SJSA1 (cell line): ENCODE measurements around the gene ZNF341. TPM values are rescaled to one million over a fixed set of nuclear protein-coding genes. Genes with fewer than 3 reads are reported as not detected.
"Not testable (repeated sequence)": the region's sequence is repeated elsewhere in the genome, so short reads cannot be mapped to it uniquely, and the experiment has no call there.

Source experiments
- DNase-seq, 2 experiments: peaks; one replicate each; pipeline ENCODE4 v3.0.0-alpha.2; 2015 to 2020; ENCODE audit warnings: low spot score in 2 of 2, low read depth in 1 of 2
- H3K27ac ChIP-seq: fragments of 250-450 bp; sonication (Bioruptor Pico); 2 replicates; pipeline ENCODE4 v1.5.1; 2020; ENCODE audit warnings: mild to moderate bottlenecking, moderate library complexity
- H3K27me3 ChIP-seq: fragments of 250-450 bp; sonication (Bioruptor Pico); replicated peaks from 2 replicates; pipeline ENCODE4 v1.5.1; 2020; ENCODE audit warnings: mild to moderate bottlenecking, moderate library complexity
- H3K36me3 ChIP-seq: fragments of 250-450 bp; sonication (Bioruptor Pico); 2 replicates; pipeline ENCODE4 v1.5.1; 2020; ENCODE audit warnings: mild to moderate bottlenecking
- H3K4me1 ChIP-seq: fragments of 250-450 bp; sonication (Bioruptor Pico); replicated peaks from 2 replicates; pipeline ENCODE4 v1.6.1; 2021; ENCODE audit warnings: mild to moderate bottlenecking
- H3K4me3 ChIP-seq: fragments of 250-450 bp; sonication (Bioruptor Pico); 2 replicates; pipeline ENCODE4 v1.5.1; 2020; ENCODE audit warnings: mild to moderate bottlenecking
- H3K9me3 ChIP-seq: fragments of 250-450 bp; sonication (Bioruptor Pico); replicated peaks from 2 replicates; pipeline ENCODE4 v1.5.1; 2020; ENCODE audit warnings: mild to moderate bottlenecking
- total RNA-seq: library from RNA; depleted of rRNA; stranded (reverse); fragments of >200 nt; shearing (Covaris generic); gene quantifications from 2 replicates; pipeline ENCODE4 v1.2.3, GENCODE V29; 2014

The ZNF341 gene
- total RNA-seq, 1 experiment from 2014 or later = 2.1 TPM

DNA sequence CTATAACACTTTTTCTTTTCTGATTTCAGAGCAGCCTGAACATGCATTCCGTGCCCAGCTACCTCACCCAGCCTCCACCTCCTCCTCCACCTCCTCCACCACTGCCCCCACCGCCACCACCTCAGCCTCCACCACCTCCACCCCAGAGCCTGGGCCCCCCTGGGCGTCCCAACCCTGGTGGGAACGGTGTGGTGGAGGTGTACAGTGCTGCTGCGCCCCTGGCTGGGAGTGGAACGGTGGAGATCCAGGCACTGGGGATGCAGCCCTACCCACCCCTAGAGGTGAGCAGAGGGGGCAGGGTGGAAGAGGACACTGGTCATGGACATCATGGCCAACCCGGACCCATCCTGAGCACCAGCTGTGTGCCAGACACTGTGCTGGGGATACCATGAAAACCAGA is 21.3 kb downstream of the ZNF341 start:
- Histone ChIP-seq H3K36me3 (peaks cover 16% of the 10 kb centered on the region), H3K4me1 (peaks cover 16% of the 10 kb centered on the region)

DNA sequence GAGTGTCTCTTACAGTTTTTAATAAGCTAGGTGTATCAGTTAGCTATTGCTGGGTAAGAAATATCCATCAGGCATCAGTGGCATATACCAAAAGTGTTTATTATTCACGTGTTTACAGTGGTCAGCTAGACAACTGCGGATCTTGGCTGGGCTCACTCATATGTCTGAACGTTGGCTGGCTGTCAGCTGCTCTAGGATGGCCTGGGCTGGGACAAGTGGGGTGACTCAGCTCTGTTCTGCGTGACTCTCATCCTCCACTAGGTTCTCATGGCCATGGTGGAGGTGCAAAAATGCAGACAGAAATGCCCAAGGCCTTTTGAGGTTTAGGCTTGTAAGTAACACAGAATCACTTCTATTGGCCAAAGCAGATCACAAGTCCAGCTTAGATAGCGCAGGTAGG is 22.0 kb downstream of the ZNF341 start:
- Histone ChIP-seq H3K4me3 (no peak overlapping the region), H3K4me1 (peaks cover 10% of the 10 kb centered on the region), H3K36me3 (peaks cover 12% of the 10 kb centered on the region), H3K27me3 (no peaks in the 10 kb centered on the region), H3K27ac (no peak overlapping the region), H3K9me3 (no peaks in the 10 kb centered on the region)
- DNase-seq = no peak

More for the DNA sequence above, 21.3 kb downstream of the ZNF341 start:
- H3K4me3 ChIP-seq = no peak overlapping the region
- DNase-seq = no peak
- no peak overlapping the region for H3K27ac ChIP-seq
- 0 out of 2 replicates have a peak, but pooled peaks cover under 1% of the 10 kb centered on the region for H3K9me3 ChIP-seq
- H3K27me3 ChIP-seq = no peaks in the 10 kb centered on the region

DNA sequence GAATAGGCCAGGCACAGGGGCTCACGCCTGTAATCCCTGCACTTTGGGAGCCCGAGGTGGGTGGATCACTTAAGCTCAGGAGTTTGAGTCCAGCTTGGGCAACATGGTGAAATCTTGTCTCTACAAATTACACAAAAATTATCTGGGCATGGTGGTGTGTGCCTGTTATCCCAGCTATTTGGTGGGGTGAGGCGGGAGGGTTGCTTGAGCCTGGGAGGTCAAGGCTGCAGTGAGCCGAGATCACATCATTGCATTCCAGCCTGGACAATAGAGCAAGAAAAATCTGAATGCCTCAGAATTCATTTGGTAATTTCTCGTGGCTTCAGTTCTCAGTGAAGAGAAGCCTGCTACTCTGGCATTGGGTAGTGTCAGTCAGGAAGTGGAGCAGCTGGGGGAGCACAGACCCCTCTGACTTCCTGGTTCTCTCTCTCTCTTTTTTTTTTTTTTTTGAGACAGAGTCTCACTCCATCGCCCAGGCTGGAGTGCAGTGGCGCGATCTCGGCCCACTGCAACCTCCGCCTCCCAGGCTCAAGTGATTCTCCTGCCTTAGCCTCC is 24.2 kb downstream of the ZNF341 start:
- not testable (repeated sequence) for H3K9me3 ChIP-seq, H3K4me3 ChIP-seq, H3K36me3 ChIP-seq, H3K4me1 ChIP-seq, H3K27me3 ChIP-seq
- DNase-seq = peak in 1 of 2 experiments; percentile 29
- peak overlapping the region; percentile 41 for H3K27ac ChIP-seq

DNA sequence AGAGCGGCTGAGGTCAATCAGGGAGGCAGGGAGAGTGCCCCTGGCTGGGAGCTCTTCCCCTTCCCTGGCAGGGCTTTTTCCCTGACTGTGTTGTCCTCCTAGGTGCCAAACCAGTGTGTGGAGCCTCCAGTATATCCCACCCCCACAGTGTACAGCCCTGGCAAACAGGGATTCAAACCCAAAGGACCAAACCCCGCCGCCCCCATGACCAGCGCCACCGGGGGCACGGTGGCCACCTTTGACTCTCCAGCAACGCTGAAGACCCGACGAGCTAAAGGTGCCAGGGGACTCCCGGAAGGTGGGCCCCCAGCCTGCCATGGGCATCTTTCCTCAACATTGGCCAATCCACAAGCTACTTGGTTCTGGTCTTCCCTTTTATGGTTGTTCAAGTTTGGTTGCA is 25.2 kb downstream of the ZNF341 start:
- DNase-seq = no peak
- Histone ChIP-seq H3K4me3 (no peak overlapping the region), H3K9me3 (no peaks in the 10 kb centered on the region), H3K27ac (no peak overlapping the region), H3K36me3 (peaks cover 10% of the 10 kb centered on the region), H3K4me1 (peaks cover 9% of the 10 kb centered on the region), H3K27me3 (no peaks in the 10 kb centered on the region)

DNA sequence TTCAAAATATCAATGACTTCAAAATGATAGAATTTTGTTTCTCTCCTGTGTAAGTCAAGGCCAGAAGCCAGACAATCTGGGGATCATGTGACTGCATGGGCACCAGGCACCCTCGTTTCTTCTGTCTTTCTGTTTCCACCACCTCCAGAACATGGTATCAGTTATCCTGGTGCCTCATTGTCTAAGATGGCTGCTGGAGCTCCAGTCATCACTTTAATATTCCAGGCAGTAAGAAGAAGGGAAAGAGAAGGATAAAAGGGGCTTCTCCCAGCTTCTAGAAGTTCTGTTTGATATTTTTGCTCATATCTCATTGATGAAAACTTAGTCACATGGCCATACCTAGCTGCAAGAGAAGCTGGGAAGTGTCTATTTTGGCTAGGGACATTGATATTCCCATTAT is 25.7 kb downstream of the ZNF341 start:
- DNase-seq = no peak
- Histone ChIP-seq H3K4me3 (no peak overlapping the region), H3K27me3 (no peaks in the 10 kb centered on the region)

DNA sequence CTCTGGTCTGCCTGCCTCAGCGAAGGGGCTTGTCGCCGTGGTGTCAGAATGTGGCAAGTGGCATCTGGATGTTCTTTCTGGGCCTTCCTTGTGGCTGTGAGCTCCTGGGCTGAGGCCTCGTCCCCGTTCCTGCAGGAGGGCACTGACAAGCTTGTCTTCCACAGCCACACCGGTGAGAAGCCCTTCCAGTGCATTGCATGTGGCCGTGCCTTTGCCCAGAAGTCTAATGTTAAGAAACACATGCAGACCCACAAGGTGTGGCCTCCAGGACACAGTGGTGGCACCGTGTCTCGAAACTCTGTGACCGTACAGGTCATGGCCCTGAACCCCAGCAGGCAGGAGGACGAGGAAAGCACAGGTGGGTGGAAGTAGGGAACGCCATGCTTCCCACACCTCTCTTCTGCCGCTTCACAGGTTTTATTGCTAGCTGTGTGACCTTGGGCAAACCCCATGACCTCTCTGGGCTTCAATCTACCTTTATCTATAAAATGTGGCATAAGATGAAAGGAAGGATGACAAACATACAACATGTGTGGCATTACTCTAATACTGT is 30.0 kb downstream of the ZNF341 start:
- H3K9me3 ChIP-seq = no peaks in the 10 kb centered on the region
- H3K4me3 ChIP-seq = no peak overlapping the region
- H3K27me3 ChIP-seq = no peaks in the 10 kb centered on the region
- no peaks in the 10 kb centered on the region for H3K36me3 ChIP-seq
- no peak overlapping the region for H3K27ac ChIP-seq
- H3K4me1 ChIP-seq = no peaks in the 10 kb centered on the region
- no peak for DNase-seq

More for the DNA sequence above, 25.7 kb downstream of the ZNF341 start:
- peaks cover 9% of the 10 kb centered on the region for H3K4me1 ChIP-seq
- no peak overlapping the region for H3K27ac ChIP-seq
- no peaks in the 10 kb centered on the region for H3K9me3 ChIP-seq
- peaks cover 10% of the 10 kb centered on the region for H3K36me3 ChIP-seq

DNA sequence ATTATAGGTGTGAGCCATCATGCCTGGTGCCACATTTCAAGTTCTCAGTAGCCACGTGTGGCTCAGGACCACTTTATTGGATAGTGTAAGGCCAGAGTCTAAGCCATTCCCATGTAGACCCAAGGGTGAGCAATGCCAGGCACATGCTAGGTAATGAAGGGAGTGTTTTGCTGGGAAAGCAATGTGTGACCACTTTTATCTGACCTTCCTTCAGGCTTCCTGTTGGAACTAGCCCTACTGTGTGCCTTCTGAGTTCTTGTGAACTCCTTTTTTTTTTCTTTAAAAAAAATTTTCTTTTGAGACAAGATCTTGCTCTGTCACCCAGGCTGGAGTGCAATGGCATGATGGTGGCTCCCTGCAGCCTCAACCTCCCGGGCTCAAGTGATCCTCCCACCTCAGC is 33.3 kb downstream of the ZNF341 start:
- DNase-seq = no peak
- Histone ChIP-seq H3K27ac (no peak overlapping the region), H3K36me3 (no peaks in the 10 kb centered on the region), H3K27me3 (no peaks in the 10 kb centered on the region), H3K9me3 (no peaks in the 10 kb centered on the region), H3K4me1 (no peaks in the 10 kb centered on the region), H3K4me3 (no peak overlapping the region)

DNA sequence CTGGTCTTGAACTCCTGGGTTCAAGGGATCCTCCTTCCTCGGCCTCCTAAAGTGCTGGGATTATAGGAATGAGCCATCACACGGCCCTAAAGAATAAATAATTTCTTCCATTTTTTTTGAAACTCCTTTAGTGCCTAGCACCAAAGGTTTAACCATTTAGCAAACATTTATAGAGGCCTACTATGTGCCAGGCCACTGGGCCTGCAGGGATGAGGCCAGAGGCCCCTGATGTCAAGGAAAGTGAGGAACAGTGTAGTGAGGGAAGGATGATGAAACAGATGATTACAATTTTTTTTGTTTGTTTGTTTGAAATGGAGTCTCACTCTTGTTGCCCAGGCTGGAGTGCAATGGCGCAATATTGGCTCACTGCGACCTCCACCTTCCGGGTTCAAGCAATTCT is 33.8 kb downstream of the ZNF341 start:
- Histone ChIP-seq H3K9me3 (no peaks in the 10 kb centered on the region), H3K36me3 (no peaks in the 10 kb centered on the region), H3K27me3 (no peaks in the 10 kb centered on the region)

DNA sequence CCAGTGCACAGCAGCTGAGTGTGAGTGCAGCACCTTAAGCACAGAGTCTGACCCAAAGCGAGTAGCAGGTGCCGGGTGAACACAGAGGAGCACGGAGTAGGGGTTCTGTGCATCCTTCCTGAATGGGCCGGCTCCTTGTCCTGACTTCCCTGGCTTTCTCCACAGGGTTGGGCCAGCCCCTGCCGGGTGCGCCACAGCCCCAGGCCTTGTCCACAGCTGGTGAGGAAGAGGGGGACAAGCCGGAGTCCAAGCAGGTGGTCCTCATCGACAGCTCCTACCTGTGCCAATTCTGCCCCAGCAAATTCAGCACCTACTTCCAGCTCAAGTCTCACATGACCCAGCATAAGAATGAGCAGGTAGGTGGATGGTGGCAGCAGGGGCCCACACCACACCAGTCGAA is 34.9 kb downstream of the ZNF341 start:
- Histone ChIP-seq H3K4me1 (no peaks in the 10 kb centered on the region), H3K36me3 (no peaks in the 10 kb centered on the region), H3K9me3 (no peaks in the 10 kb centered on the region), H3K27me3 (no peaks in the 10 kb centered on the region), H3K4me3 (no peak overlapping the region), H3K27ac (no peak overlapping the region)
- no peak for DNase-seq

More for the DNA sequence above, 33.8 kb downstream of the ZNF341 start:
- Histone ChIP-seq H3K4me3 (no peak overlapping the region), H3K27ac (no peak overlapping the region), H3K4me1 (no peaks in the 10 kb centered on the region)
- DNase-seq = no peak

DNA sequence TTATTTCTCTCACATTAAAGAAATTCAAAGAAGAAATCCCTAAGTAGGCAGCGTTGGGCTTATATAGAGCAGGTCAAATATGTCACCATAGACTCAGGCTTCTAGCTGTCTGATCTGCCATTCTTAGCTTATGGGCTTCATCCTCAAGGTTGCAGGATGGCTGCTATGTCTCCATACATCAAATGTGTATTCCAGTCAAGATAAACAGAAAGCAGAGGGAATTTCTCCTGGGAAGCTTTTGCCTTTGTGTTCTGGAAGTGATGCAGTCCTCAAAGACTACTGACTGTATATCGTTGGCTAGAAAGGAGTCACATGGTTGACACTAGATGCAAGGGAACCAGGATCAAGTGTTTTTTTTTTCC is 36.0 kb downstream of the ZNF341 start:
- Histone ChIP-seq H3K27me3 (no peaks in the 10 kb centered on the region), H3K4me3 (no peak overlapping the region), H3K4me1 (no peaks in the 10 kb centered on the region), H3K36me3 (no peaks in the 10 kb centered on the region), H3K27ac (no peak overlapping the region), H3K9me3 (no peaks in the 10 kb centered on the region)
- DNase-seq = no peak

DNA sequence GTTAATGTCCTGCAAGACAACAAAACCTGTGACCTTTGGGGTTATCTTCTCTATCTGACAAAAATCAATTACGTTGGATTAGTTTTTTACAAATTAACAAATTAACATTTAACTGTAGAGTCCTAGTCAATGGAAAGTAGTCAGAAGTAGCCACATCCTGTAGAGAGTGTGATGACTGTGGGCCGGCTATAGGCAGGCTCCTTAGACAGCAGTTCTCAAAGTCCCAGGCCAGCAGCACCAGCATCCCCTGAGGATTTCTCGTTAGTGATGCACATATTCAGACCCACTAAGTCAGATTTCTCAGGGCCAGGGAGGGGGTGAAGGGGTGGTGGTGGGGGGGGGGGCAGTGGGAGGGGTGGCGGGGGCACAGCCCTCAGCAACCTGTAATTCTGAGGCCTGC is 37.2 kb downstream of the ZNF341 start:
- Histone ChIP-seq H3K36me3 (no peaks in the 10 kb centered on the region), H3K9me3 (no peaks in the 10 kb centered on the region), H3K27me3 (no peaks in the 10 kb centered on the region), H3K27ac (no peak overlapping the region), H3K4me1 (no peaks in the 10 kb centered on the region), H3K4me3 (no peak overlapping the region)
- DNase-seq = no peak

DNA sequence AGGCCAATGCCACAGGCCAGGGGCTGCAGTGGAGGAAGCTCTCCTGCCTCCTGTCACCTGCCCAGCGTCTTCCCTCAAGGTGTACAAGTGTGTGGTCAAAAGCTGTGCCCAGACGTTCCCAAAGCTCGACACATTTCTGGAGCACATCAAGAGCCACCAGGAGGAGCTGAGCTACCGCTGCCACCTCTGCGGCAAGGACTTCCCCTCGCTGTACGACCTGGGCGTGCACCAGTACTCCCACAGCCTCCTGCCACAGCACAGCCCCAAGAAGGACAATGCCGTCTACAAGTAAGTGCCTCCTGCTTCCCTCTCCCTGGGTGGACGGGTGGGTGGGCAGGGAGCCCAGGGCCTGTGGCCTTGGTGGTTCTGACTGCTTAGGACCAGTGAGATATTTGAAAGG is 38.2 kb downstream of the ZNF341 start:
- no peaks in the 10 kb centered on the region for H3K27me3 ChIP-seq
- H3K4me3 ChIP-seq = no peak overlapping the region
- H3K36me3 ChIP-seq = no peaks in the 10 kb centered on the region
- H3K4me1 ChIP-seq = no peaks in the 10 kb centered on the region
- no peak for DNase-seq
- no peak overlapping the region for H3K27ac ChIP-seq
- H3K9me3 ChIP-seq = no peaks in the 10 kb centered on the region

DNA sequence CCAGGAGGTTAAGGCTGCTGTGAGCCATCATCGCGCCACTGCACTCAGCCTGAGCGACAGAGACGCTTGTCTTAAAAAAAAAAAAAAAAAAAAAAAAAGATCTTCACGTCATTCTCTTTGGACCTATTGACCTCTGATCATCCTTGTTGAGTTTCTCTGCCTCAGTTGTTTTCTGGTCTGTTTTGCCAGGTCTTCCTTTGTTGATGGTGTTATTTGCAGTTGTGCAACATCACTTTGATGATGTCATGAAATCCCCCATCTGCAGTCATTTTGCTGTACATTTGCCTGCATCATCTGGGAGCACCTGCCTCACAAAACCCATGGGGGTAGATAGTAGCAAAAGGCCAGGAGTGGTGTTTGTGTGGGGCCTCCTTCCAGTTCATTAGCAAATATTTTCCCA is 40.1 kb downstream of the ZNF341 start:
- Histone ChIP-seq H3K9me3 (no peaks in the 10 kb centered on the region), H3K4me3 (no peak overlapping the region), H3K27me3 (no peaks in the 10 kb centered on the region), H3K27ac (no peak overlapping the region), H3K4me1 (no peaks in the 10 kb centered on the region), H3K36me3 (no peaks in the 10 kb centered on the region)
- no peak for DNase-seq

DNA sequence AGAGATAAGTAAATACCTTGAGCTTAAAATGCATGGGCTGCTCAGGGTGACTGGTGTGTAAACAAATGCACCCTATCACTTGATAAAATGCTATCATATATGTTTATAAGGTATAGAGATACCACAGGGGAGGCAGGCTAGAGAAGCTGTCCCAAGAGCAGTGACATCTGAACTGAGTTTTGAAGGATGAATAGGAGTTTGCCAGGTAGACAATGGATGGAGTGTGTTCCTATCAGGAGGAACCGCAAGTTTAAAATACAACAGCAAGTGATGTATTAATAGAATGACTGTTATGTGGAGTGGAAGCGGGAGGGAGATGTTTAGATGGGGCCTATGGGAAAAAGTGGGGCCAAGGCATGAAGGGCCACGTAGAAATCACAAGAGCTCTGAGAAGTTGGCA is 40.6 kb downstream of the ZNF341 start:
- Histone ChIP-seq H3K9me3 (no peaks in the 10 kb centered on the region), H3K27ac (no peak overlapping the region), H3K4me3 (no peak overlapping the region), H3K4me1 (no peaks in the 10 kb centered on the region), H3K27me3 (no peaks in the 10 kb centered on the region), H3K36me3 (no peaks in the 10 kb centered on the region)
- no peak for DNase-seq
